OCI-LY1 (cell line): Measurements from ENCODE around the gene PRMT7.
A peak's percentile ranks its signal among the peaks of the same experiment; 100 is the strongest.

Experiments used
- H2AFZ ChIP-seq: fragments of 200-600 bp; sonication (generic), shearing (Covaris generic); 2 replicates; pipeline ENCODE4 v1.6.0; 2014; ENCODE audit warnings: antibody characterized with exemption, mild to moderate bottlenecking, low read length
- H3F3A ChIP-seq: fragments of 200-600 bp; sonication (generic), shearing (Covaris generic); 2 replicates; pipeline ENCODE4 v1.6.0; 2014; ENCODE audit warnings: mild to moderate bottlenecking, antibody characterized with exemption, low read length, moderate library complexity; ENCODE audit not compliant: insufficient read depth
- H3K27ac ChIP-seq: fragments of 200-600 bp; sonication (generic); 2 replicates; pipeline ENCODE4 v1.5.1; 2014; ENCODE audit warnings: low read length, mixed run types, mild to moderate bottlenecking, low read depth; ENCODE audit not compliant: poor library complexity, severe bottlenecking
- H3K27me3 ChIP-seq: fragments of 200-600 bp; sonication (generic); 2 replicates; pipeline ENCODE4 v1.6.0; 2014; ENCODE audit warnings: antibody characterized with exemption, mild to moderate bottlenecking, low read length, moderate library complexity; ENCODE audit not compliant: insufficient read depth
- H3K36me3 ChIP-seq: fragments of 200-600 bp; sonication (generic); 2 replicates; pipeline ENCODE4 v1.6.1; 2014; ENCODE audit warnings: mild to moderate bottlenecking, antibody characterized with exemption, low read length, moderate library complexity, mixed read lengths; ENCODE audit not compliant: insufficient read depth
- H3K4me1 ChIP-seq: fragments of 200-600 bp; sonication (generic); 2 replicates; pipeline ENCODE4 v1.5.1; 2014; ENCODE audit warnings: mild to moderate bottlenecking, low read length, moderate library complexity; ENCODE audit not compliant: insufficient read depth, severe bottlenecking
- H3K4me2 ChIP-seq: fragments of 200-600 bp; sonication (generic), shearing (Covaris generic); 2 replicates; pipeline ENCODE4 v1.6.1; 2014; ENCODE audit warnings: low read length
- H3K4me3 ChIP-seq: fragments of 200-600 bp; sonication (generic); 2 replicates; pipeline ENCODE4 v1.5.1; 2014; ENCODE audit warnings: low read length, low read depth, mild to moderate bottlenecking, mixed read lengths; ENCODE audit not compliant: poor library complexity, severe bottlenecking
- H3K79me2 ChIP-seq: fragments of 200-600 bp; shearing (Covaris generic); 2 replicates; pipeline ENCODE4 v1.6.1; 2016; ENCODE audit warnings: mixed run types, low read length, mixed read lengths; ENCODE audit not compliant: insufficient read depth
- H3K9ac ChIP-seq: fragments of 200-600 bp; sonication (generic), shearing (Covaris generic); 2 replicates; pipeline ENCODE4 v1.6.1; 2014; ENCODE audit warnings: mild to moderate bottlenecking, low read length, mixed read lengths
- H3K9me2 ChIP-seq: fragments of 200-600 bp; sonication (generic), shearing (Covaris generic); 2 replicates; pipeline ENCODE4 v1.6.1; 2014; ENCODE audit warnings: low read depth, mild to moderate bottlenecking, low read length, mixed read lengths
- H3K9me3 ChIP-seq: fragments of 200-600 bp; shearing (Covaris generic); 2 replicates; pipeline ENCODE4 v1.6.1; 2014; ENCODE audit warnings: low read length, mixed read lengths
- H4K20me1 ChIP-seq: fragments of 200-600 bp; sonication (generic), shearing (Covaris generic); 2 replicates; pipeline ENCODE4 v1.6.0; 2016; ENCODE audit warnings: mild to moderate bottlenecking, low read length; ENCODE audit not compliant: insufficient read depth
- EZH2 ChIP-seq: fragments of 200-600 bp; sonication (generic), shearing (Covaris generic); IDR thresholded peaks from 2 replicates; pipeline ENCODE4 v1.8.0; 2017; ENCODE audit warnings: borderline replicate concordance, mixed run types, mild to moderate bottlenecking, antibody characterized with exemption, low read length, moderate library complexity, mixed read lengths
- TF ChIP-seq, protein P1 (sequence below): fragments of 200-600 bp; sonication (generic), shearing (Covaris generic); IDR thresholded peaks from 2 replicates; pipeline ENCODE4 v1.5.1; 2017; ENCODE audit warnings: mild to moderate bottlenecking, antibody characterized with exemption, low read length, moderate library complexity, mixed read lengths

The PRMT7 gene

DNA sequence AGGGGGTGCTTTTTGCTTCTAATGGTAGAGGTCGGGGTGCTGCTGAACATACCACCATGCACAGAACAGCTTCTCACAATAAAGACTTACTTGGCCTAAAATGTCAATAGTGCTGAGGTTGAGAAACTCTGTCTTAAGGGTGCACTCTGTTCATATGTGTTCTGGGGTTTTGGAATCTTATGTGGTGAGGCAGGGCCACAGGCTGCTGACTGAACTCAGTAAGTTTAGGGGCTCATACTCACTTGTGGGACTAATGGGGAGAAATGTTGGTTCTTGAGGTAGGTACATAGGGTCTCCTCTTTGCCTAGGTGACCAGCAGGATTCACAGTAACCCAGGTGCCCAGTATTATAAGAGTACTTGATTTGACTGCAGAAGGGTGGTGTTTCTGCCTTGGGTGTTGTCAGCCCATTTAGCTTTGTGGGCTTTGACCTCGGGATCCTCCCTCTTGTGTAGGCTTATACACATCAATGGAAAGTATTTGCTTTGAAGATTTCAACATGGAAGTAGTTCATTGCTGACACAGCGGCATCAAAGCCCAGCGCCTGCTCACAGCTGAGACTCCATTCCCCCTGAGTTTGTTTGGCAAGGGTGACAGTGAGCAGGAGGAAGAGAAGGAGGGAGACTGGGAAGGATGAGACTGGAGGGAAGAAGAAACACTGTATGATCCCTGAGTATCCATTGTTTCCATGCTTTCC is 29.3 kb upstream of the PRMT7 start:
- Histone ChIP-seq H3K27me3 (no peaks in the 10 kb centered on the region), H3K4me3 (no peak overlapping the region), H3K36me3 (peaks cover 39% of the 10 kb centered on the region), H3K9ac (peak overlapping the region; percentile 40; the same call in 1 of the 2 replicates), H3K9me3 (no peaks in the 10 kb centered on the region), H3K27ac (peak overlapping the region; percentile 98), H3K4me2 (peak overlapping the region; percentile 57; the same call in 1 of the 2 replicates), H3K4me1 (peaks cover 78% of the 10 kb centered on the region), H4K20me1 (no peaks in the 10 kb centered on the region), H3K9me2 (no peaks in the 10 kb centered on the region), H2AFZ (no peak overlapping the region), H3F3A (peaks cover 16% of the 10 kb centered on the region; the same call in 1 of the 2 replicates), H3K79me2 (peaks cover 1% of the 10 kb centered on the region; the same call in 1 of the 2 replicates)
- TF ChIP-seq, protein P1, sequence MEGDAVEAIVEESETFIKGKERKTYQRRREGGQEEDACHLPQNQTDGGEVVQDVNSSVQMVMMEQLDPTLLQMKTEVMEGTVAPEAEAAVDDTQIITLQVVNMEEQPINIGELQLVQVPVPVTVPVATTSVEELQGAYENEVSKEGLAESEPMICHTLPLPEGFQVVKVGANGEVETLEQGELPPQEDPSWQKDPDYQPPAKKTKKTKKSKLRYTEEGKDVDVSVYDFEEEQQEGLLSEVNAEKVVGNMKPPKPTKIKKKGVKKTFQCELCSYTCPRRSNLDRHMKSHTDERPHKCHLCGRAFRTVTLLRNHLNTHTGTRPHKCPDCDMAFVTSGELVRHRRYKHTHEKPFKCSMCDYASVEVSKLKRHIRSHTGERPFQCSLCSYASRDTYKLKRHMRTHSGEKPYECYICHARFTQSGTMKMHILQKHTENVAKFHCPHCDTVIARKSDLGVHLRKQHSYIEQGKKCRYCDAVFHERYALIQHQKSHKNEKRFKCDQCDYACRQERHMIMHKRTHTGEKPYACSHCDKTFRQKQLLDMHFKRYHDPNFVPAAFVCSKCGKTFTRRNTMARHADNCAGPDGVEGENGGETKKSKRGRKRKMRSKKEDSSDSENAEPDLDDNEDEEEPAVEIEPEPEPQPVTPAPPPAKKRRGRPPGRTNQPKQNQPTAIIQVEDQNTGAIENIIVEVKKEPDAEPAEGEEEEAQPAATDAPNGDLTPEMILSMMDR = no peak
- TF ChIP-seq EZH2 = no peak

DNA sequence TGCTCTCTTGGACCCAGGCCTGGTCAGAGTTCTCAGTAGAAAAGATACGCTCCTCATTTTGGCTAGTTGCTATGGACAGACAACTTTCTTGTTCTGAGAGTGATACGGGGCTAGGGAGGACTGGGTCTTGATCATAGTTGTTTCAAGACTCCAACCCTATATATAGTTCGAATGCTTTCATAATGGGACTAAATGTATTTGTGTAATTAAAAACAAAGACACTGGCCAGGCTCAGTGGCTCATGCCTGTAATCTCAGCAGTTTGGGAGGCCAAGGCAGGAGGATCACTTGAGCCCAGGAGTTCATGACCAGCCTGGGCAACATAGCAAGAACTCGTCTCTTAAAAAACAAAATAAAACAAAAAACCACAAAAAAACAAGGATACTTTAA is 28.8 kb upstream of the PRMT7 start:
- H3K4me1 ChIP-seq = peaks cover 79% of the 10 kb centered on the region
- peaks cover 41% of the 10 kb centered on the region for H3K36me3 ChIP-seq
- no peaks in the 10 kb centered on the region for H4K20me1 ChIP-seq
- no peak overlapping the region for H2AFZ ChIP-seq
- no peaks in the 10 kb centered on the region for H3K27me3 ChIP-seq
- H3K27ac ChIP-seq = peak overlapping the region; percentile 98
- peaks cover 5% of the 10 kb centered on the region; the same call in 1 of the 2 replicates for H3K79me2 ChIP-seq
- no peak overlapping the region for H3K4me3 ChIP-seq
- peaks cover 16% of the 10 kb centered on the region; the same call in 1 of the 2 replicates for H3F3A ChIP-seq
- H3K9me2 ChIP-seq = no peaks in the 10 kb centered on the region
- no peaks in the 10 kb centered on the region for H3K9me3 ChIP-seq
- TF ChIP-seq EZH2 = no peak
- TF ChIP-seq, protein P1 = no peak
- H3K4me2 ChIP-seq = peak overlapping the region; percentile 61; the same call in 1 of the 2 replicates
- H3K9ac ChIP-seq = no peak overlapping the region

DNA sequence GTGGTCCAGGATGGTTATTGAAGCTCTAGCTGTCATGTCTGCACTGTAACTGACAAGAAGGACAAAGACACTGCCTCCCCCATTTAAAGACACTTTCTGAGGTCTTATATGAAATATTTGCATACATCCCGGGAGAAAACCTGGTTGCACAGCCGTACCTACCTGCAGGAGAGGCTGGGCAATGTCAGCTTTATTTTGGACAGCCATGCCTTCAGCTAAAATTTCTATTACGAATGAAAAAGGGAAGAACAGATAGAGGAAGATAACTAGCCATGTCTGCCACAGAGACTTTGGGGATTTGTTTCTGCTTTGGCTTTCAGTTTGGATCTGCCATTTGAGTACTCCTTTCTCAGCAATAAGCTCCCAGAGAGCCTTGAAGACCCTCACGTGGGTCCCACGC is 27.5 kb upstream of the PRMT7 start:
- H3K4me1 ChIP-seq = peaks cover 91% of the 10 kb centered on the region
- no peaks in the 10 kb centered on the region for H4K20me1 ChIP-seq
- H3K4me2 ChIP-seq = peak overlapping the region; percentile 61
- no peaks in the 10 kb centered on the region for H3K27me3 ChIP-seq
- H3K4me3 ChIP-seq = peak overlapping the region; percentile 34
- no peak for TF ChIP-seq EZH2
- TF ChIP-seq, protein P1 = no peak
- H3K9ac ChIP-seq = peak overlapping the region; percentile 61
- no peak overlapping the region for H2AFZ ChIP-seq
- H3K9me3 ChIP-seq = no peaks in the 10 kb centered on the region
- peak overlapping the region; percentile 98 for H3K27ac ChIP-seq
- peaks cover 16% of the 10 kb centered on the region; the same call in 1 of the 2 replicates for H3F3A ChIP-seq
- peaks cover 5% of the 10 kb centered on the region; the same call in 1 of the 2 replicates for H3K79me2 ChIP-seq
- H3K9me2 ChIP-seq = no peaks in the 10 kb centered on the region
- H3K36me3 ChIP-seq = peaks cover 54% of the 10 kb centered on the region
